H9 (cell line): Measurements from ENCODE around the gene LZIC. TPM values are rescaled to one million over a fixed set of nuclear protein-coding genes. Genes with fewer than 3 reads are reported as not detected.

Source experiments
- DNase-seq: peaks from one replicate; pipeline ENCODE4 v3.0.0-alpha.2; 2017
- H2AFZ ChIP-seq: one replicate; pipeline ENCODE4 v1.6.1; 2013; ENCODE audit warnings: mild to moderate bottlenecking, low read length, control low read depth, moderate library complexity
- H2AK5ac ChIP-seq: 2 replicates; pipeline ENCODE4 v1.6.1; 2013; ENCODE audit warnings: low read length, control low read depth, mixed read lengths; ENCODE audit not compliant: insufficient read length
- H2BK120ac ChIP-seq: one replicate; pipeline ENCODE4 v1.6.1; 2013; ENCODE audit warnings: low read depth, mild to moderate bottlenecking, low read length, control low read depth, inconsistent platforms; ENCODE audit not compliant: poor library complexity, severe bottlenecking
- H2BK12ac ChIP-seq: 2 replicates; pipeline ENCODE4 v1.6.1; 2013; ENCODE audit warnings: low read length, control low read depth, mixed read lengths, low read depth; ENCODE audit not compliant: insufficient read length
- H2BK15ac ChIP-seq: 2 replicates; pipeline ENCODE4 v1.6.1; 2013; ENCODE audit warnings: low read depth, low read length, control low read depth
- H2BK20ac ChIP-seq: one replicate; pipeline ENCODE4 v1.6.1; 2013; ENCODE audit warnings: low read depth, mild to moderate bottlenecking, low read length, control low read depth, inconsistent platforms; ENCODE audit not compliant: poor library complexity, severe bottlenecking
- H2BK5ac ChIP-seq: 2 replicates; pipeline ENCODE4 v1.6.1; 2013; ENCODE audit warnings: low read length, control low read depth, mixed read lengths; ENCODE audit not compliant: insufficient read length
- H3K14ac ChIP-seq: 2 replicates; pipeline ENCODE4 v1.6.1; 2013; ENCODE audit warnings: low read length, control low read depth; ENCODE audit not compliant: insufficient read depth
- H3K18ac ChIP-seq: 2 replicates; pipeline ENCODE4 v1.6.1; 2013; ENCODE audit warnings: low read depth, mild to moderate bottlenecking, mixed read lengths, low read length, control low read depth; ENCODE audit not compliant: insufficient read length
- H3K23ac ChIP-seq: 2 replicates; pipeline ENCODE4 v1.6.1; 2013; ENCODE audit warnings: low read length, control low read depth, mixed read lengths, low read depth; ENCODE audit not compliant: insufficient read length
- H3K23me2 ChIP-seq: 2 replicates; pipeline ENCODE4 v1.6.1; 2013; ENCODE audit warnings: low read depth, mild to moderate bottlenecking, mixed read lengths, low read length, control low read depth; ENCODE audit not compliant: insufficient read length, poor library complexity, severe bottlenecking
- H3K27ac ChIP-seq: 2 replicates; pipeline ENCODE4 v1.5.1; 2013; ENCODE audit warnings: low read length, control low read depth, mixed read lengths, low read depth; ENCODE audit not compliant: insufficient read length
- H3K27me3 ChIP-seq: 2 replicates; pipeline ENCODE4 v1.6.1; 2013; ENCODE audit warnings: low read length, control low read depth, inconsistent platforms; ENCODE audit not compliant: insufficient read depth
- H3K4ac ChIP-seq: 2 replicates; pipeline ENCODE4 v1.6.1; 2013; ENCODE audit warnings: low read depth, mild to moderate bottlenecking, control low read depth, inconsistent platforms, low read length, moderate library complexity
- H3K4me1 ChIP-seq: 2 replicates; pipeline ENCODE4 v1.6.1; 2013; ENCODE audit warnings: low read length, control low read depth, inconsistent platforms; ENCODE audit not compliant: insufficient read depth
- H3K4me2 ChIP-seq: 2 replicates; pipeline ENCODE4 v1.6.1; 2013; ENCODE audit warnings: low read length, control low read depth, mixed read lengths; ENCODE audit not compliant: insufficient read length, insufficient read depth
- H3K56ac ChIP-seq: 2 replicates; pipeline ENCODE4 v1.6.1; 2013; ENCODE audit warnings: low read depth, mild to moderate bottlenecking, mixed read lengths, low read length, control low read depth; ENCODE audit not compliant: insufficient read length
- H3K79me1 ChIP-seq: 2 replicates; pipeline ENCODE4 v1.6.1; 2013; ENCODE audit warnings: low read depth, mild to moderate bottlenecking, moderate library complexity, low read length, control low read depth, inconsistent platforms; ENCODE audit not compliant: insufficient read depth, poor library complexity, severe bottlenecking
- H3K79me2 ChIP-seq: 2 replicates; pipeline ENCODE4 v1.6.1; 2013; ENCODE audit warnings: low read length, control low read depth, inconsistent platforms; ENCODE audit not compliant: insufficient read depth
- H3K9ac ChIP-seq: 2 replicates; pipeline ENCODE4 v1.6.1; 2013; ENCODE audit warnings: low read length, control low read depth, mixed read lengths; ENCODE audit not compliant: insufficient read length; ENCODE audit errors: extremely low read depth
- H3K9me3 ChIP-seq: one replicate; pipeline ENCODE4 v1.6.1; 2013; ENCODE audit warnings: low read depth, low read length, inconsistent platforms; ENCODE audit not compliant: control insufficient read depth
- H3T11ph ChIP-seq: one replicate; pipeline ENCODE4 v1.6.1; 2013; ENCODE audit warnings: mild to moderate bottlenecking, low read length, control low read depth, inconsistent platforms
- H4K20me1 ChIP-seq: one replicate; pipeline ENCODE4 v1.6.1; 2013; ENCODE audit not compliant: control insufficient read depth, insufficient read length, insufficient read depth
- H4K5ac ChIP-seq: 2 replicates; pipeline ENCODE4 v1.6.1; 2013; ENCODE audit warnings: low read depth, mild to moderate bottlenecking, mixed read lengths, low read length, control low read depth; ENCODE audit not compliant: insufficient read length
- H4K8ac ChIP-seq: replicated peaks from 2 replicates; pipeline ENCODE4 v1.6.1; 2013; ENCODE audit warnings: low read length, control low read depth, mixed read lengths, low read depth; ENCODE audit not compliant: insufficient read length
- H4K91ac ChIP-seq: 2 replicates; pipeline ENCODE4 v1.6.1; 2013; ENCODE audit warnings: low read depth, mild to moderate bottlenecking, moderate library complexity, mixed read lengths, low read length, control low read depth; ENCODE audit not compliant: insufficient read length
- H3K27ac Mint-ChIP-seq, 3 experiments: 2 replicates in 2 of 3; 3 replicates in 1 of 3; pipeline ENCODE4 v1.8.0; 2020 to 2021; ENCODE audit warnings: mixed read lengths in 3 of 3, mild to moderate bottlenecking in 1 of 3, moderate library complexity in 1 of 3
- H3K27me3 Mint-ChIP-seq: 2 replicates; pipeline ENCODE4 v1.8.0; 2021; ENCODE audit warnings: low read depth, mild to moderate bottlenecking, moderate library complexity, mixed read lengths
- H3K36me3 Mint-ChIP-seq, 3 experiments: 2 replicates in 2 of 3; 3 replicates in 1 of 3; pipeline ENCODE4 v1.8.0; 2020 to 2021; ENCODE audit warnings: low read depth in 3 of 3, mixed read lengths in 3 of 3; ENCODE audit not compliant: insufficient read depth in 1 of 3
- H3K4me1 Mint-ChIP-seq, 2 experiments: 2 replicates each; pipeline ENCODE4 v1.8.0; 2020; ENCODE audit warnings: mixed read lengths in 2 of 2
- H3K4me3 Mint-ChIP-seq, 2 experiments: 2 replicates in 1 of 2; 3 replicates in 1 of 2; pipeline ENCODE4 v1.8.0; 2020 to 2021; ENCODE audit warnings: mild to moderate bottlenecking in 2 of 2, mixed read lengths in 2 of 2, moderate library complexity in 1 of 2
- H3K9me3 Mint-ChIP-seq, 2 experiments: 2 replicates in 1 of 2; 3 replicates in 1 of 2; pipeline ENCODE4 v1.8.0; 2020; ENCODE audit warnings: mild to moderate bottlenecking in 2 of 2, mixed read lengths in 2 of 2, moderate library complexity in 1 of 2
- WGBS: extraction: QIAGEN DNeasy Blood & Tissue Kit; methylation state at CpG from one replicate; pipeline ENCODE4 v1.1.7; 2013; ENCODE audit warnings: missing lambda C conversion rate, low lambda C conversion rate, mixed read lengths; ENCODE audit not compliant: insufficient read length; ENCODE audit errors: extremely low coverage; 5-methylcytosine and 5-hydroxymethylcytosine counted together
- total RNA-seq: library from RNA; stranded (reverse); gene quantifications from 2 replicates; pipeline ENCODE4 v1.2.1, GENCODE V29; 2021
- TF ChIP-seq, protein P1 (sequence below): fragments of 200-600 bp; sonication (generic); conservative IDR thresholded peaks from 3 replicates; pipeline ENCODE4 v1.8.0; 2021; ENCODE audit warnings: antibody characterized with exemption, mild to moderate bottlenecking

Gene LZIC
- total RNA-seq, 1 experiment from 2014 or later = 22.9 TPM

DNA sequence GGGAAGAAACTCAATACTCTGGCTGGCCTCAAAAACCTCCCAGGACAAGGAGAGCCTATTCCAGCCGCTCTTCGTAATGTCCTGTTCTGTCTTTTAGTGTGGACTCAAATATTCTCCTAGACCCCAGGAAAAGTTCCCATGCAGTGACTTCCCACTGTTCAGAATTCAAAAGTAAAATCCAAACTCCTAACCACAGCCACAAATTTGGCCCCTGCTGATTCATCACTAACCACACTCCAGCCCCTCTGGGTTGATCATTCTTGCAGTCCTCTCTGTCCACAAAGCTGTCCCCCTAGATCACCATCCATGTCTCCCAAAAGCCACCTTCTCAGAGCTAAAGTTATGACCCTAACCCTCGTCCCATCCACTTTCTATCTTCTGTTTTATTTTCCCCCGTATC is 38.2 kb downstream of the LZIC start:
- H3K27me3 Mint-ChIP-seq = no peaks in the 10 kb centered on the region; the same call in 1 of the 2 replicates
- Histone ChIP-seq H3K18ac (no peak overlapping the region), H3K56ac (no peak overlapping the region), H3K79me2 (peaks cover 3% of the 10 kb centered on the region; the same call in 1 of the 2 replicates), H3K14ac (no peak overlapping the region), H2AK5ac (no peak overlapping the region), H3K4me2 (no peak overlapping the region), H2BK12ac (no peak overlapping the region), H4K91ac (no peak overlapping the region), H2BK20ac (no peak overlapping the region), H2AFZ (no peak overlapping the region), H4K20me1 (no peaks in the 10 kb centered on the region), H3K9ac (no peak overlapping the region), H4K5ac (no peak overlapping the region), H3K9me3 (no peaks in the 10 kb centered on the region), H3K23ac (no peak overlapping the region), H3K4ac (no peak overlapping the region), H3T11ph (no peak overlapping the region), H3K27me3 (no peaks in the 10 kb centered on the region), H3K79me1 (no peaks in the 10 kb centered on the region), H3K27ac (no peak overlapping the region), H4K8ac (no peak overlapping the region), H2BK5ac (no peak overlapping the region), H3K23me2 (peaks cover 6% of the 10 kb centered on the region), H2BK15ac (no peak overlapping the region), H2BK120ac (no peak overlapping the region), H3K4me1 (0 out of 2 replicates have a peak, but pooled peaks cover 2% of the 10 kb centered on the region)
- no peaks in the 10 kb centered on the region; a peak in 1 of 7 replicates for H3K36me3 Mint-ChIP-seq
- 100% methylated on average over 2 of the region's 4 CpGs for WGBS
- H3K27ac Mint-ChIP-seq = peak overlapping the region in 2 of 3 experiments; percentile 59 to 86; a peak in 3 of 7 replicates
- no peaks in the 10 kb centered on the region for H3K9me3 Mint-ChIP-seq
- H3K4me1 Mint-ChIP-seq = peaks cover 14 to 30% of the 10 kb centered on the region in 2 experiments
- DNase-seq = no peak
- TF ChIP-seq, protein P1, sequence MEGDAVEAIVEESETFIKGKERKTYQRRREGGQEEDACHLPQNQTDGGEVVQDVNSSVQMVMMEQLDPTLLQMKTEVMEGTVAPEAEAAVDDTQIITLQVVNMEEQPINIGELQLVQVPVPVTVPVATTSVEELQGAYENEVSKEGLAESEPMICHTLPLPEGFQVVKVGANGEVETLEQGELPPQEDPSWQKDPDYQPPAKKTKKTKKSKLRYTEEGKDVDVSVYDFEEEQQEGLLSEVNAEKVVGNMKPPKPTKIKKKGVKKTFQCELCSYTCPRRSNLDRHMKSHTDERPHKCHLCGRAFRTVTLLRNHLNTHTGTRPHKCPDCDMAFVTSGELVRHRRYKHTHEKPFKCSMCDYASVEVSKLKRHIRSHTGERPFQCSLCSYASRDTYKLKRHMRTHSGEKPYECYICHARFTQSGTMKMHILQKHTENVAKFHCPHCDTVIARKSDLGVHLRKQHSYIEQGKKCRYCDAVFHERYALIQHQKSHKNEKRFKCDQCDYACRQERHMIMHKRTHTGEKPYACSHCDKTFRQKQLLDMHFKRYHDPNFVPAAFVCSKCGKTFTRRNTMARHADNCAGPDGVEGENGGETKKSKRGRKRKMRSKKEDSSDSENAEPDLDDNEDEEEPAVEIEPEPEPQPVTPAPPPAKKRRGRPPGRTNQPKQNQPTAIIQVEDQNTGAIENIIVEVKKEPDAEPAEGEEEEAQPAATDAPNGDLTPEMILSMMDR = no peak
- no peak overlapping the region for H3K4me3 Mint-ChIP-seq
